ENCODE data around the gene RHBDD1. TPM values are rescaled to one million over a fixed set of nuclear protein-coding genes. Genes with fewer than 3 reads are reported as not detected.

The RHBDD1 gene
- 17.1 and 23.7 TPM in 2 replicates for total RNA-seq

GRCh38 chr2:226835796-226836547, at the start of gene RHBDD1:
RHBDD1 (plus strand) TSS chr2:226836054; CDS start chr2:226864694, 28,640 bp downstream.

GRCh38 chr2:226799211-226799975, 36.5 kb upstream of the RHBDD1 start, which contains the start of gene IRS1:
IRS1 (minus strand) TSS chr2:226799820; CDS start chr2:226798738, 1,082 bp downstream.

Other genes with a start within 250 kb of the RHBDD1 start
- gene IRS1, start 36.2 kb upstream of the RHBDD1 start, total RNA-seq: 7.9 and 19.6 TPM in 2 replicates

Data from regular cardiac myocyte (primary cell).